Left renal cortex interstitium (tissue), 4 donors: ENCODE data around the gene WEE2. TPM values are rescaled to one million over a fixed set of nuclear protein-coding genes. Genes with fewer than 3 reads are reported as not detected.

Experiments used
- DNase-seq, 4 donors: peaks; one replicate each; pipeline ENCODE4 v3.0.0-alpha.2; 2013; ENCODE audit warnings: low read depth in 4 of 4, low spot score in 2 of 4, missing footprints in 1 of 4
- polyA plus RNA-seq, 4 donors: library from polyadenylated mRNA; unstranded; fragments of 120-200 nt; gene quantifications; one replicate each; pipeline ENCODE4 v1.2.1, GENCODE V29; 2013; ENCODE audit not compliant: insufficient read length in 4 of 4

WEE2 gene
- under 1 TPM; 0.10 to 0.54 (median 0.26) TPM for polyA plus RNA-seq

DNA sequence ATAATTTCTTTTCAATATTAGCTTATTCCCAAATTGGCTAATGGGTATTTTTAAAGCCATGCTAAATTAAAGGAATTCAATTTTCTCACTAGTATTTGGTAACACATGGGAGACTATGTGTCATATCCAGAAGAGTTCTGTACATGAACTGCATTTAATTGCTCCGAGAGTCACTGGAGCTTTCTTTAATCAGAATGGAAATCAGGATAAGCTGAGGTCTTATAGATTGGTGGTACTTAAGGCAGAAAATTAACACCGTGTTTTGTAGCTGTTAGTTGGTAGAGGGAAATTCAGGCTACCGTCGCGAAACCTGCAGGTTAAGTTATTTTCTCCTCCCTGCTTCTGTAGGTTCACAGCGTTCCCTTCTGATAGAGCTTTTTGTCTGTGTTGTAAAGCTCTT lies at the start of gene WEE2:
TSS of gene WEE2 (plus strand) at position 3 of the 400 bp plus-strand sequence. CDS start 406 bp downstream, outside the sequence.
- no peak for DNase-seq

DNA sequence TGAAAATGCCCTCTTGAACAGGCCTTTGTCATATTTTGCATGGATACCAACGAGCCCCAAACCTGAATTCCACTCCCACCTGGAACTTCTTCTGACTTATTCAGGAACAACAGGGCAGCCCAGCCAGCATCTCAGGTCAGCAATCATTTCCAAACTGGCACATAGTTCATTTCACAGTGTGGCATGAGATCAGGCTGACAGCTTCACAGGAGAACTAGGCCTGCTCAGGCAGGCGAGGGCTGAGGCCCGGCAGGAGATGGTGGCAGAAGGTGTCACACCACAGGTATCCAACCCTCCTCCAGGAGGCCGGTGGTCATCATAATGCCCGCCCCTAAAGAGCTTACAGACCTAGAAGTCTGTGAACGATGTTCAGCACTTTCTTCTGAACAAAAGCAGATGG lies 48.7 kb upstream of the WEE2 start:
- no peak for DNase-seq

DNA sequence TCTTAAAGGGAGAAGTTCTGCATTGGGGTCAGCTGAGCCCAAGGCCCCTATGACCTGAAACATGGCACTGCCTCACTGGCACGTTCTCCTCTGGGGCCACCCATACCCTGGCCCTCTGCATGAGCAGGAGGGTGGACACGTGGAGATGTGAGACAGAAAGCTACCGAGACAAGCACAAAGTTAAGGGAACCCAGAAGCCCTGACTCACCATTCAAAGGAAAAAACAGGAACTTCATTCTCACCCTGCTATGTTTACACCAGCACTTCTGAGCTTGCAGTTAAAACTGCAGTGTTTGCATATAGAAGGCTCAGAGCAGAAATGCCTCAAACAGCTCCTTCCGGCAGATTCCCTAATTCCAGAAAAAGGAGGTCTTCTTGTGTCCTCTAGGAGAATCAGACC lies 47.9 kb upstream of the WEE2 start:
- DNase-seq, result no peak

DNA sequence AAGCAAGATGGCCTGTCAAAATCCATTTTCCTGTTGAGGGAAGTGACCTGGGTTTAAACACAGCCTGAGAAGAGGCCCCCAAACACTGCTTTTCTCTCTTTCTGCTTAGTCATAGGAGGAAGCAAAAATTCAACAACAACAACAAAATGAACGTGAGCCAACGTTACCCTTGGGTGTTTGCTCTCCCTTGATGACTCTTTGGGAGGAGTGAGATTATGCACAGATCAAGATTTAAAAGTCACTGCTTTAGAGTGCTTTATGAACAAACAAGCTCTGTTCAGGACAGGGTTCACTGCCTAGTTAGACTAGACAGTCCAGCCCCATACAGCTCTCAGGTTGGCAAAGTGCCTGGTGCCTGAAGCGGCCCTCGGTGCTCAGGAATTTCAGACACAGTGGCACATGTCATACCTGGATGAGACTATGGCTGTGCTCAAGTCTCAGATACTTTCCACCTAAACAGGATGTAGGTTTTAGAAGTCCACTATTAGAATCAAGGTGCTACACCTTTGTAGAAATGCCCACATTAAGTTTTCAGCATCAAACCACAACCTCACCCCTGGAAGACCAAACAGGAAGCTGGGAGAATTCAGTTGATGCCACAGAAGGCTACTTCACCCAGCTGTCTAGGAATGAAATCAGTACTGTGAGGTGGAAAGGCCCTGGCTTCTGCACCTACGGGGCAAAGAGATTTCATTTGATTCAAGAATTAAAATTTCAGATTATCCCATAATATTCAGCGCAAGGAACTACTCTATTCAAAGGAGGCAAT lies 44.9 kb upstream of the WEE2 start:
- DNase-seq, result no peak

DNA sequence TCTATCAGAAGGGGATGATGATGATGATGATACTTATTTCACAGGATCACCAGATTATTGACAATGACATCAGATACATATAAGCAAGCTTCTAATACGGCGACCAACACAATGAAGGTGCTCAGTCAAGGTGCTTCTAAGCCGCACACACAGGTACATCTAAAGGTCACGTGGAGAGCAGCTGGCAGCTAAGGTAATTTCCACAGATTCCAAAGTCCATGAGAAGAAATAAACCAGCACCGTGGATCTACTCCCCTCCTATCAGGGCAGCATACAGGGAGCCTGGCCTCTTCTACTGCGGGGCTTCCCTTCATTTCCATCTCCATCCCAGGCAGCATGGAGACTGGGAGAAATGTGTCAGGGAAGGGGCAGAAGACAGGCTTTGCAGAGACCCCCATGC lies 43.7 kb upstream of the WEE2 start:
- DNase-seq, result no peak

DNA sequence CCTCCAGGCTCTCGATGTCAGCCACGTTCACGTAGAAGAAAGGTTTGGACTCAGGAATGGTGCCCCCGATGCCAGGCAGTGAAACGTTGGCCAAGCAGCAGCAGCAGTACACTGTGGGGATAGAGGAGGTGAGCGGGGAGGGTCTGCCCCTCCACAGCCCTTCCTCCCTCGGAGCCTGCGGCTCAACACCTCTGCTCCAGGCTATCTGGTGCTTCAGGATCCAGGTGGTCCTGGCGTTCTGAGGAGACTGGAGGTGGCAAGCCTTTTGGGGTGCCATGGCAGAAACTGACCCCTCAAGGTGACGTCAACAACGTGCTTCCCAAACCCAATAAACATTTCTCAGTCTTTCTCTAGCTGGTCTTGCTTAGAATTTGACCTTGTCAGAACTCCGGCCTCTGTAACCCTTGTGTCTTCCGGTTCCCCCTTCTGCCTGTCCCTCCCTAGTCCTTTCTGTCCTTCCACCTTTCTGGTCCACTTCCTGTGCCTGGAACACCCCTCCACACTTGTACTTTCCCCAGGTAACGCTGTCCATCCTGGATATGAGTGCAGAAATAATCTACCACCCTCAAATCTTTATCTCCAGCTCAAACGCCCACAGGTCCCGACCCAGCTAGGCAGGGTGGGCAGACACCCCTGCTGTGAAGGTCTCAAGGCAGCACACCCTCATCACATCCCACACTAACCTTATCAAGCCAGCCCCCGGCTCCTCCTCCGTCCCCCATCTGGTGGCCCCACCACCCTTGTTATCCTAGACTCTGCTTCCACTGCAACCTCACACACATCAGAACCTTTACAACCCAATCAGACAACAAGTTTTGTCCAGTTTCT lies 42.7 kb upstream of the WEE2 start:
- no peak for DNase-seq

DNA sequence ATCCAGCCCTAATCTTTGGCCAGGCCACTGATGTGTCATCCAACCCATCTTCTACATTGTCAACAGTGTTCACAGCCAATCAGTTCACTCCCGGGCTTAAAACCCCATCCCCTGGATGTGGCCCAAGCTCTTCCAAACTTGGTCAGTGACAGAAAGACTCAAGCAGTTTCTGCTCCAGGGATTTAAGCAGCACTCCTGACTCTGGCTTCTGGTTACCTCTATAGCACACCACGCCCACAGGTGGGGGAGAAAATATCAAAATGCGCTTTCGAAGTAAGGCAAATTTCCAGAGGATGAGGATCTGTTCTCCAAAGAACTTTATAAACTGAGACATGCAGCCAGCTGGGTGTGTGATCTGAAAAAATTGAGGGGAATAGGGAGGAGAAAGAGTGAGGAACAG lies 42.1 kb upstream of the WEE2 start:
- no peak for DNase-seq

DNA sequence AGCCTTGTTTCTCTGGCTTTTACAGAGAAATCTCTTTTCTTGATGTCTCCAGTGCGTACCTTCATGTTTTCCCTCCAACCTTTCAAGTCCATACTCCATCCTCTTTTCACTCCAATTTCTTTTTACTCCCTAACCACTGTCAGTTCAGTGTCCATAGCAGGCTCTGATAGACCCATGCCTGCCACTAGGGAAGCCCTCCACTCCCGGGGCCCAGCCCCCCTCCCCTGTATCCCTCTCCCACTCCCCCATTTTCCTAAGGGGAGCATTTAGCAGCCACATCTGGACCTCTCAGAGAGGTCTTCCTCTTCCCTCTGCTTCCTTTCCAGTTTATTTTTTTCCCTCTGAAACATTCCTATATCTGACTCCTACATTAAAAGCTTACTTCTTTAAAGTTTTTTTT lies 39.3 kb upstream of the WEE2 start:
- DNase-seq, result no peak

DNA sequence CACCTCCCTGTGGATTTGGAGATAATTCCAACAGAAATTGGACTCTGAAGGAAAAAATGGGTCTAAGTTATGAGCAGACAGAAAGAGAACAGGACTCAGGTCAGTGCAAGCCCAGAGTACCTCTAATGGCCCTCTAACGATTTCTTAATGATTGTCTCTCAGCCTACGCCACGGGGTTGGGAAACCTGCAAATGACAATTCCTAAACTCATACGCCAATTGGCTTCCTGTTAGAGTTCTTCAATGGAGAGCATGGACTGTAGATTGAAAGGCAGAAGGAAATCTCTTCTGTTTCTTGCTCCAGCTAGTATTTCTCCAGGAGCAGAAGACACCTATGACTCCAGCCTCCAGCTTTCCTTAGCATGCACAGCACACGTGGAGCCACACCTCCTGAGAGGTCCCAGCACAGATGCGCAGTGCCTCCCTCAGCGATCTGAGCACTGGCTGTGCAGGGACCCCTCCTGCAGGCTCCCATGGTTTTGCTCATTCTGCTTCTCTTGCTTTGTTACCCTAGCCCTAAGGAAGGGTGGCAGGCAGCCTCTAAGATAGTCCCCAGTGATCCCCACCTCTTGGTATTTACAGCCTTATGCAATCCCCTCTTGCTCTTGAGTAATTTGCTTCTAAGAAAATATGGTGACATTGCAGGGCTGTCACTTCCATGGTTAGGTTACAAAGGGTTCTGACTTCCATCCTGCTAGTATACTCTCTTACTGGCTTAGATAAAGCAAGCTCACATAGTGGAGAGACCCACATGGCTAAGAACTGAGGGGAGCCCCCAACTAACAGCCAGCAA lies 36.3 kb upstream of the WEE2 start:
- DNase-seq, result no peak

DNA sequence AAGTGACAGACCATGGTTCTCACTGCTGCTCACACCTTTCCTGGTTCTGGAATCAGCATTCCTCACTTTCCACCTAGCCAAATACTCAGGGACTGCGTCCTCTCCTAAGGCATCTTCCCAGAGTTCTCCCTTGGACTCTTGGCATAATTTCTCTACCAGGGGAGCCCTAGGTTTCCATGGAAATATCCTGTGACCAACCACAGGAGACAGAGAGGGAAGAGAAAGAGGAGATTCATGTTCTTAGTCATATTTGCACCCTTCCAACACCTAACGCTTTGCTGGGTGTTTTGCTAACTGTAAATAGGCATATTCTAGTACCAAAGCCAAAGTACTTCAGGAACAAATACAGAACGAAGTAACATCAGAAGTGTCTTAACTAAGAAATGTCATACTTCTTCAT lies 34.8 kb upstream of the WEE2 start:
- no peak for DNase-seq

DNA sequence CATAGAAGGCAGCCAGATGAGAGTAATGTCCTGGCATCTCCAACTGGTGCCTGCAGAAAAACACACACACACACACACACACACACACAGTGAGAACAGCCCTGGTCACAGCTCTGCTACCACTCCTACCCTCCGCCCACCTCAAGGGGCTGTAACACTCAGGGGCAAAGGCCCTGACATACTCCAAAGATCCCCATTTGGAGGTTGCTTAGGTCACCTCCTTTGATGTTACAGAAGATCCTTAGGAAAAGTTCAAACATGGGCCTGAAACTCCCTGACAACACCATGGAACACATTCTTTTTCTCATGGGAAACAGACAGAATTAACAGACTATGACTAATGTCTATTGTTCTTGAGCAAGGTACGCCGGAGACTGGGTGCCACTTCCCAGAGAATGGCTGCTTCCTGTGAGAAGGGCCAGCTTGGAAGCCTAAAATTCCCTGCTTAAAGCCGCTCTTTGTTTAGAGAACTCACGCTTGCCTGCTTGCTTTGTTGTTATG lies 33.9 kb upstream of the WEE2 start:
- peak in 1 of 4 donors; percentile 28 for DNase-seq

DNA sequence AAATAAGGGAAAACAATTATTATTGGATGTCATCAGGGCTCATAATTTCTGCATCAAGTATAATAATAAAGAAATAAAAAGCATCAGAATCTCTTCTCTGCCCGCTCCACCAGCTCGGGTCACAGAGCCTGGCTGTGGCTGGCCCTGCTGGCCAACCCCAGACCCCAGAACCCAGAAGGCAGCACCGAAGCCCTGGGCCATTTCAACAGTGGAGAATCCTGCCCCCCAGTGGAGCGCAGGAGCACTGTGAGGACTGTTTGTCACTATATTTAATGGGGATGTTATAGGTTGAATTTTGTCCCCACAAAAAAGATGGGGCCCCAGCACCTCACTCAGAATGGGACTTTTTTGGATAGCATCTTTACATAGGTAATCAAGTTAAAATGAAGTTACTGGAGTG lies 33.5 kb upstream of the WEE2 start:
- DNase-seq, result no peak

DNA sequence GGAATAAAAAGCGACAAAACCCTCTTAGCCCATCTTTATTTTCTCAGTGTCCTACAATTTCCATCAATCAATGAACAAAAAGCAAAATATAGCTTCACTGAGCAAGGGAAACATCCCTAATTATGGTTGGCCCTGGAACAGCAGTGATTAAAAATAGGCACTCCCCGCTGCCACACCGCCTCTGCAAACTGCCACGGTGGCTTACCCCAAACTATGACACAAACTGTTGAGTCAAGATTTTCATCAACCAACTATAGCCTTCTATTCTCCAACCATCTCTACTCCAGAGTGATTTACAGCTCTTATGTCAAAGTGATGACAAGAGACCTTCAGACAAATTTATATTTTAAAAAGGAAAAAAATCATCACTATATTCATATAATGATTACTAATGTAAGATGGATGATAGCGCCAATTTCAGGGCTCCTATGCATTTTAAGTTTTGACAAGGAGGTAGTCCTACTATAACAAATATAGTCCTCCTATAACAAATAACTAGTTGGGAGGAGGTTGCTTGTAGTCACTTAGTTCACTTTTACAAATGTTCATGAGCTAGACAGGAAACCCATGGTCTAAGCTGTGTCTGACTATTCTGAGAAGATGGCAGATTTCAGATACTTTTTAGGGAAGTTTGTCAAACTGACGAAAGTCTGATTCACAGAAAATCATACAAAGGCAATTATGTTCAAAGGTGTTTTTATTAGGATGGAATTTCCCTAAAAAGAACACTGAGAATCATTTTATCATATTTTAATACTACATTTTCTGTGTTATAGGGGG lies 32.5 kb upstream of the WEE2 start:
- no peak for DNase-seq

DNA sequence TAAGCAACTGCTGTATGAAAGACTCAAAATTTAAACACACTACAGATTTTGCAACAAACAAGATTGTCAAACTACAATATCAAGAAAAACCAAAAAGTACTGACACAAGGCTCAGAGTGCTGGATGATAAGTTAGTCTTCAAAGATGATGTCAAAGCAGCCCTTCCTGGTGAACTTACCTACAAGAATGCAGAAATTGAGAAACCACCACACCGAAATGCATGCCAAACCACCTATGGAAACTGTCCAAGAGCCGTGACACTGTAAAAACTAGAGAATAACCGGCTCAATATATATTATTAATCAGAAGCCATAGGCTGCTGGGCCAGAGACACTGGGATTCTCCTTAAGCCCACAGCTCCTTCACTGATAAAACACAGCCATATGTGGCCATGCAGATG lies 31.5 kb upstream of the WEE2 start:
- DNase-seq, result no peak

DNA sequence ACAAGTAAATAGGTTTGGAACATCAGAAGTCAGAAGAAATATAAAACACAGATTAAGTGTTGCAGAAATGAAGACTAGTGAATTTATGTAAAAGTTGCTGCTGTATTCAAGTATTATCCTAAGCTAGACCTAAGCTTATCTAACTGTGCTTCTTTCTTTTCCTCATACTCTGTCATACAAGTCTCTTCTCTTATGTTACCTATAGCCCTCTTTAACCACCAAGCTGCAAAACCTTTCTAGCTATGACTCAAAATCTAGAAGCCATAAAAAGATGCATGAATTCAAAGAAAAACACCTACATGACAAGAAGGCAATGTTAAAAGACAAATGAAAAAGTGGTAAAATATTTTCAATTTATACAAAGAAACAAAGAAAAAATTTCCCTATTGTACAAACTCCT lies 29.1 kb upstream of the WEE2 start:
- DNase-seq, result no peak

DNA sequence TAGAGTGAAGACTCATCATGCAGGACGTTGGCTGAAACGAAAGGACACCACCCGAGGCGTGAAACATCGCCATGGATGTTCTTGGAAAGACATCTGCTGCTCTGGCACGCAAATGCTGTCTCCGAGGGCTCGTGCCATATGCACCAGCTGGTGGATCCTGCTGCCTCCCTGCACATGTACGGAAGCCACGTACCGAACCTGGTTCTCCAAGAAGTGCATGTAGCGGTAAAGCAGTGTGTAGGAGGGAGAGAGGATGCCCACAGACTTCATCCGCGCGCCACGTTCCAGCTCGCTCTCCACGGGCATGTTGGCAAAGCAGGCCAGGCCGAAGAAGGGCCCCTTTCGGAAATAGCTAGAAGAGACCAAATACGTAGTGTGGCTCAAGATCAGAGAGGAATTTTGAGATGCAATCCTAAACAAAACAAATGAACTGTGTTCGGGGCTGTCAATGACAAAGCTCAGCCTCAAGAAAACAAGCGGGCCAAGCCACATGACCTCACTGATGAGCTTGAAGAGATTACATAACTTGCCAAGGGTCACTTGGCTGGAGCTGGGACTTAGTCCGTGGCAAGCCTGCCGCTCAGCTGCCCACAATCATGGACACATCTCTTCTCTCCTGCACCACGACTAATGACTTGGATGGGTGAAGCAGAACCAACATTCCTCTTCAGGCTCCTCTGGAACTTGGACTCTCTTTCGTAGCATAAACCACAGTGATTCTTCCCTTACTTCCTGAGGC lies 22.7 kb upstream of the WEE2 start:
- DNase-seq, result no peak

DNA sequence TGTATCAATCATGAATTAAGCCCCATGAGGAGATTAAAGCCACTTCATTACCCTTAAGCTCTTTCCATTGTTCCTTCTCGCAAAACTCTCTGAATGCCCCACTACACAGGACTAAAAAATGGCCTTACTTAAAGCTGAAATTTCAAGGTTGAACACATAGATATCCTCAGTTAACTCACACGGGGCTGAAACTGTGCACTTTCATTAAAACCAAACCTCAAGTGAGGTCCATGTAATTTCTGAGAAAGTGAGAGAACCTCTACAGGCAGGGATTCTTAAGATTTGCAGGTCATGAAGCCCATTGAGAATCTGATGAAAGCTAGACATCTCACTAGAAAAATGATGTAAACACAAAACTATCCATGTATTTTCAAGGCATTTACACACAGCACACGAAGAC lies 22.1 kb upstream of the WEE2 start:
- DNase-seq, result no peak

DNA sequence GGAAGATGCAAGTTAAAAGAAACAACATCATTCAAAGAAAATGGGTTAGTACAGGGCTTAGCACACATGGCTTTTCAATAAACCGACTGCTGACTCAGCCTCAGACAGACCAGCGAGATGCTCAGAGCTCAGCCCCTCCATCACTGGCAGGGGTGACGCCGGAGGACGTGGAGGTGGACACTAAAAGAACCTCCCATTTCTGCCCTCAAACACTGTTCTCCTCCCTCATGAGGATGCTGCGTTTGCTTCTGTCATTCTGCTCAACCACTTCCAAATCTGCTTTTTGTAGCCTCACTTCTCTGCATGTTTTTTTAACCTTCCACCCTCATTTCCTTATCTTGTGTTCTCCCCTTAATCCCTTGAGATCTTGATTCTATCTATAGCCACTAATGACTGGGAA lies 21.5 kb upstream of the WEE2 start:
- DNase-seq, result no peak

DNA sequence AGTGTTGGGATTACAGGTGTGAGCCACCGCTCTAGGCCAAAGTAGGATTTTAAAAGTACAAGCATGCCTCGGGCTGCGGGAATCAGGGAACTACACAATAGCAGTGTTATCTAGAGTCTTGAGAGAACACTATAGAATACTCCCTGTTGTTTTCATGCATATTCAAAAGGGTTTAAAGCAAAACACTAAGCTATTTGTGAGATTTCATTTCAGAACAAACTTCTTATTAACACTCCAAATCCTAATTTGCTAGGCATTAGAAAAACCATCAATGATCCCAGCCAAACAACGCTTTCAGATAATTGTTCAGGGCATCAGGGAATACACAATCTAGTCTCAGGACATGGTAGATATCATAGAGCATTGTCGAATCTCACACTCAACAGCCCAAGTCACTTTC lies 20.1 kb upstream of the WEE2 start:
- DNase-seq, result no peak
